Ovary (tissue), 9 donors: ENCODE results near the gene NDST1. TPM values are rescaled to one million over a fixed set of nuclear protein-coding genes. Genes with fewer than 3 reads are reported as not detected.
A peak's percentile ranks its signal among the peaks of the same experiment; 100 is the strongest.

Source experiments
- DNase-seq, 5 donors: peaks; one replicate each; pipeline ENCODE4 v3.0.0-alpha.2; 2019 to 2020
- H3K27ac ChIP-seq, 2 donors: fragments of 200-600 bp; one replicate each; pipeline versions ENCODE4 v1.5.1 to v1.8.0; 2019 to 2022
- H3K27me3 ChIP-seq: fragments of 200-600 bp; one replicate; pipeline ENCODE4 v1.8.0; 2022
- H3K36me3 ChIP-seq: fragments of 200-600 bp; sonication (generic); one replicate; pipeline ENCODE4 v1.5.1; 2019
- H3K4me1 ChIP-seq: one replicate; pipeline ENCODE4 v1.8.1; 2013; ENCODE audit warnings: mild to moderate bottlenecking, moderate library complexity; ENCODE audit not compliant: insufficient read depth
- H3K4me3 ChIP-seq: fragments of 200-600 bp; sonication (generic); one replicate; pipeline ENCODE4 v1.5.1; 2017
- H3K9me3 ChIP-seq, 2 donors: fragments of 200-600 bp in 1 of 2; sonication (generic) in 1 of 2; one replicate each; pipeline versions ENCODE4 v1.5.1 to v1.8.1; 2013 to 2019; ENCODE audit warnings: mild to moderate bottlenecking in 1 of 2, moderate library complexity in 1 of 2
- EP300 ChIP-seq: sonication (generic); formaldehyde crosslinking; IDR thresholded peaks from one replicate; pipeline ENCODE4 v1.6.1; 2017; ENCODE audit warnings: antibody characterized with exemption
- POLR2A ChIP-seq: fragments of 450-650 bp; IDR thresholded peaks from one replicate; pipeline ENCODE4 v1.6.1; 2017; ENCODE audit warnings: antibody characterized with exemption, mild to moderate bottlenecking, moderate library complexity
- WGBS, 3 donors: extraction: QIAGEN DNeasy Blood & Tissue Kit in 1 of 3; methylation state at CpG; one replicate each; pipeline versions ENCODE4 v1.1.5 to v1.1.7; 2013 to 2017; 5-methylcytosine and 5-hydroxymethylcytosine counted together
- intact Hi-C, 4 donors: fragments of 100-400 bp; cut with DNase I; formaldehyde crosslinking; loops; one replicate each; pipeline versions ENCODE4 v1.11.0 to v1.15.1; 2022 to 2023
- polyA plus RNA-seq, 2 donors: library from polyadenylated mRNA; stranded (reverse); fragments of 200-250 nt in 1 of 2; fragments of 350-450 nt in 1 of 2; fragmentation: Illumina TruSeq in 1 of 2; extraction: RNeasy Lipid Tissue Mini Kit (QIAGEN cat#74804) in 1 of 2; gene quantifications; one replicate each; pipeline ENCODE4 v1.2.3, GENCODE V29; 2013 to 2014
- total RNA-seq, 7 donors: library from RNA; depleted of rRNA in 2 of 7; stranded (reverse); fragments of >200 nt in 2 of 7; fragmentation: NEBNext Ultra II Directional in 3 of 7; extraction: Animal tissue kit (Norgen Biotek cat#: 25700) in 3 of 7; gene quantifications; one replicate each; pipeline versions ENCODE4 v1.1.0 to v1.2.4, GENCODE V29; 2016 to 2023
- TF ChIP-seq, protein P1 (sequence below), 3 donors: fragments of 450-650 bp in 2 of 3; fragments of 200-600 bp in 1 of 3; IDR thresholded peaks; one replicate each; pipeline versions ENCODE4 v1.5.1 to v1.8.0; 2016 to 2022; ENCODE audit warnings: antibody characterized with exemption in 3 of 3, mild to moderate bottlenecking in 1 of 3
- donor health status: DM: no; HTN: no; CAD: no; lungs with moderate emphysema.
- donor health status: DM: no; HTN: no; CAD: no.
- donor health status: Bipolar disorder and iron deficiency.
- donor health status: DM: yes; HTN: yes; CAD: no.
- donor health status: DM: no; HTN: no; CAD: no.
- donor health status: DM: yes; HTN: yes; CAD: no.

The NDST1 gene
- total and polyA plus RNA-seq, 9 donors, result 31.0 to 139 (median 90.3) TPM

DNA sequence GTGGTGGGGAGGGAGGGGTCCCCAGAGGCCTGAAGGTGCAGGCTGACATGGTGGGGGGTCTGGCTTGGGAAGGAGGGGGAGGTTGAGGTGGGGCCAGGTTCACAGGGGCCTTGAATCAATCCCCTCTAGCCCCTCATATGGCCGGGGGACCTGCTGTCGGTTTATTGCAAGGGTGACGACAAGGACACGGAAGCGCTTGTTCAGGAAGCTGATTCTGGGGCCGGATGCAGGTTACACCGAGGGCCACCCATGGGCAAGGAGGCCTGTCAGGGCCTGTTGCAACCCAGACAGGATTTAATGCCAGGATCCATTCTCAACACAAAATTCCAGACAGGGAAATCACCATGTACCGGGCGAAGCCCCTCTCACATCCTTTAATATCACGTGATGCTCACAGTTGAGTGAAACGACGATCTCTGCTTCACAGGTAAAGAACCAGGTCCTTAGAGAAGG is 90.9 kb downstream of the NDST1 start:
- Histone ChIP-seq H3K27ac (no peak overlapping the region), H3K9me3 (no peaks in the 10 kb centered on the region), H3K36me3 (no peaks in the 10 kb centered on the region), H3K4me3 (no peak overlapping the region), H3K27me3 (no peaks in the 10 kb centered on the region), H3K4me1 (peaks cover 37% of the 10 kb centered on the region)
- TF ChIP-seq EP300, result no peak
- TF ChIP-seq, protein P1, sequence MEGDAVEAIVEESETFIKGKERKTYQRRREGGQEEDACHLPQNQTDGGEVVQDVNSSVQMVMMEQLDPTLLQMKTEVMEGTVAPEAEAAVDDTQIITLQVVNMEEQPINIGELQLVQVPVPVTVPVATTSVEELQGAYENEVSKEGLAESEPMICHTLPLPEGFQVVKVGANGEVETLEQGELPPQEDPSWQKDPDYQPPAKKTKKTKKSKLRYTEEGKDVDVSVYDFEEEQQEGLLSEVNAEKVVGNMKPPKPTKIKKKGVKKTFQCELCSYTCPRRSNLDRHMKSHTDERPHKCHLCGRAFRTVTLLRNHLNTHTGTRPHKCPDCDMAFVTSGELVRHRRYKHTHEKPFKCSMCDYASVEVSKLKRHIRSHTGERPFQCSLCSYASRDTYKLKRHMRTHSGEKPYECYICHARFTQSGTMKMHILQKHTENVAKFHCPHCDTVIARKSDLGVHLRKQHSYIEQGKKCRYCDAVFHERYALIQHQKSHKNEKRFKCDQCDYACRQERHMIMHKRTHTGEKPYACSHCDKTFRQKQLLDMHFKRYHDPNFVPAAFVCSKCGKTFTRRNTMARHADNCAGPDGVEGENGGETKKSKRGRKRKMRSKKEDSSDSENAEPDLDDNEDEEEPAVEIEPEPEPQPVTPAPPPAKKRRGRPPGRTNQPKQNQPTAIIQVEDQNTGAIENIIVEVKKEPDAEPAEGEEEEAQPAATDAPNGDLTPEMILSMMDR (IDR thresholded peaks at IDR 0.05), result no peak
- no peak for TF ChIP-seq POLR2A
- peak in 2 of 5 donors; percentile 26 to 30 for DNase-seq
- 89 to 97% (median 91%) methylated on average over 12 of the region's 12 CpGs for whole genome bisulfite sequencing, 3 donors
- intact Hi-C loops, result no loop called here

DNA sequence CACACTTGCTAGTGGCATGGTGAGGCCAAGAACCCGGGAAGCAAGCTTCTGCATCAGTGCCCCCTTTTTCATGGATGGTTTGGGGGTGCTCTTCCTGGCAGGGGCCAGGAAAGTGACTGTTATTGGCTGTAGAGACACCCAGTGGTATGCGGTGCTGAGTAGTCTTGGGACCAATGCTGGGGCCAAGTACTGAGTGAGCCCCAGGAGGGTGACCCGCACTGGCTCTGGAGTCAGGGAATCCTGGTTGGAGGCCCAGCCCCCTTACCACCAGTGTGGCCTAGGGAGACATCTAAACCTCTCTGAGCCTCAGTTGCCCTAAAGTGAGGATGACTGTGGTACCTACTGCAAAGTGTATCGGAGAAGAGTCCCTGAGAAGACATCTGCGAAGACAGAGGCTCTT is 91.3 kb downstream of the NDST1 start:
- intact Hi-C loops, result no loop called here
- 92 to 94% (median 93%) methylated on average over 5 of the region's 5 CpGs for WGBS, 3 donors
- Histone ChIP-seq H3K27ac (no peak overlapping the region), H3K9me3 (no peaks in the 10 kb centered on the region), H3K4me3 (no peak overlapping the region), H3K4me1 (peaks cover 34% of the 10 kb centered on the region), H3K27me3 (no peaks in the 10 kb centered on the region), H3K36me3 (no peaks in the 10 kb centered on the region)
- no peak for TF ChIP-seq POLR2A
- TF ChIP-seq, protein P1 (IDR thresholded peaks at IDR 0.05), result no peak
- DNase-seq, result peak in 1 of 5 donors; percentile 10

DNA sequence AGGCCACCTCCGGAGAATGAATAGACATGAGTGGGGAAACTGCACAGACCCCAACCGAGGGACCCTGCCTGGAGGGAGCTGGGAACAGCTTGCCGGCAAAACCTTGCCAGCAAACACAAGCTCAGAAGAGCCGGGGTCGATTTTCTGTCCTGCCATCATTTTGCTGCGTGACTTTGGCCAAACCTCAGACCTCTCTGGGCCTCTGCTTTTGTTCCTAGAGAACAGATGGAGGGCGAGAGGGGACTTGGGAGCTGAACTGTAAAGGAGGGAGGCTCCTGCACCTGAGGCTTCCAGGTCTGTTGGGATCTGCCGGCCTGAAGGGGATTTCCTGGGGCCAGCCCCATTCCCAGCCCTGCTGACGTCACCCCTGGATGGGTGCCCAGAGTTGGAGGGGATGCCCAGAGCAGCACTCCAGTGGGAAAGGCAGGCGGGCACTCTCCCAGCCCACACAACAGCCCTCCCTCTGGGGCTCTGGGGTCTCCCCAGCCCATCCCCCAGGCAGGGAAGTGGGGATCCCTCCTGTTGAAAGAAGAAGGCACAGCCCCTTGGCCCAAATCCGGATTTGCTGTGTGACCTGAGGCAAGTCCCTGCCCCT is 92.1 kb downstream of the NDST1 start:
- Histone ChIP-seq H3K4me1 (peaks cover 32% of the 10 kb centered on the region), H3K4me3 (no peak overlapping the region), H3K27ac (no peak overlapping the region), H3K36me3 (no peaks in the 10 kb centered on the region), H3K9me3 (no peaks in the 10 kb centered on the region), H3K27me3 (no peaks in the 10 kb centered on the region)
- intact Hi-C loops, result no loop called here
- TF ChIP-seq EP300 (no peak), POLR2A (no peak)
- TF ChIP-seq, protein P1 (IDR thresholded peaks at IDR 0.05), result no peak
- 29 to 33% (median 32%) methylated on average over 11 of the region's 11 CpGs for WGBS, 3 donors
- DNase-seq, result peak; percentile 83 to 94 (median 91)

DNA sequence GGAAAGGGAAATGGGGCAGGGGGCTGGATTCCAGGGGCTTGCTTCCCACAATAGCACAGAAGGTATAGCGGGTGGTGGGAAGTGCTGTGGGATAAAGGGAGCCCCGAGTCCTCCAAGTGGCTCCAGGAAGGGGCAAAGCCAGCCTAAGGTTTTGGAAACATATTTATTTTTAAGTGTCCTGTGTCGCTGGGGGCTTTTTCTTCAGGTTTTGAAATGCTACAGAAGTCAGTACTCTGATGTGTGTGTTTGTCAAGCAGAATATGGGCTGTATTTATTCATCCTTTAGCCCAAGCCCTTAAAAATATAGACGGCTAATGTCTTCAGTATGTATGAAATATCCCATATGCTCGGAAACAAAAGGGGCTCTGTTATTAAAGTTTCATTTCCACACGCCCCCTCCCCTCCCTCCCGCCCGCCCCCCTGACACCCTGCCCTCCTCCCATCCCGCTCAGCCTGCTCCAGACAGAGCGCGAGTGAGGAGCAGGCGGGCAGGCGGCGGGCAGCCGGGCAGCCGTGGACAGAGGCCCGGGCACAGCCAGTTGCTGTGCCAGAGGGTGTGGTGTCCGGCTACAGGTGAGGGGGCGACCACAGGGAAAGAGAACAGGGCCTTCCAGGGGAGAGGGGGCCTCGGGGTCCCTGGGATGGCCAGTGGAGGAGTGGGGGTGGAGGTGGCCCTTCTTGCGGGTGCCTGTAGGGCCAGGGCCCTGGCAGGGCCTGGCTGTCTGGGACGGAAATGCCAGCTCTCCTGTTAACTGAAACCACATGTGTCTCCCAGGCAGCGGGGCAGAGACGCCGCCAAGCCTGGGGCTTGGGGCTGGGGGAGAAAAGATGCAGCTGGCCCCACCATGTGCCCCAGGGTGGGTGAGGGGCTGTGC is 92.9 kb downstream of the NDST1 start:
- peak in 2 of 5 donors; percentile 36 to 38 for DNase-seq
- intact Hi-C loops, result no loop called here
- 23 to 62% (median 28%) methylated on average over 25 of the region's 25 CpGs for WGBS, 3 donors
- no peak for TF ChIP-seq EP300
- TF ChIP-seq POLR2A, result no peak
- TF ChIP-seq, protein P1 (IDR thresholded peaks at IDR 0.05), result no peak
- no peaks in the 10 kb centered on the region for H3K9me3 ChIP-seq
- H3K4me3 ChIP-seq, result no peak overlapping the region
- no peaks in the 10 kb centered on the region for H3K36me3 ChIP-seq
- H3K27me3 ChIP-seq, result no peaks in the 10 kb centered on the region
- H3K27ac ChIP-seq, result peak overlapping the region in 1 of 2 donors; percentile 16
- H3K4me1 ChIP-seq, result peaks cover 27% of the 10 kb centered on the region
